Peyer's patch (tissue), 4 donors: ENCODE measurements around the gene TUBGCP2.

Experiments
- POLR2A ChIP-seq, 2 donors: fragments of 450-650 bp; IDR thresholded peaks; one replicate each; pipeline ENCODE4 v1.5.1; 2017; ENCODE audit warnings: antibody characterized with exemption in 2 of 2, mild to moderate bottlenecking in 2 of 2, moderate library complexity in 2 of 2
- TF ChIP-seq, protein P1 (sequence below), 6 experiments: fragments of 450-650 bp in 4 of 6; fragments of 200-600 bp in 2 of 6; sonication (generic) in 1 of 6; IDR thresholded peaks; one replicate each; pipeline ENCODE4 v1.5.1; 2017 to 2019; ENCODE audit warnings: antibody characterized with exemption in 6 of 6, mild to moderate bottlenecking in 3 of 6, moderate library complexity in 1 of 6

DNA sequence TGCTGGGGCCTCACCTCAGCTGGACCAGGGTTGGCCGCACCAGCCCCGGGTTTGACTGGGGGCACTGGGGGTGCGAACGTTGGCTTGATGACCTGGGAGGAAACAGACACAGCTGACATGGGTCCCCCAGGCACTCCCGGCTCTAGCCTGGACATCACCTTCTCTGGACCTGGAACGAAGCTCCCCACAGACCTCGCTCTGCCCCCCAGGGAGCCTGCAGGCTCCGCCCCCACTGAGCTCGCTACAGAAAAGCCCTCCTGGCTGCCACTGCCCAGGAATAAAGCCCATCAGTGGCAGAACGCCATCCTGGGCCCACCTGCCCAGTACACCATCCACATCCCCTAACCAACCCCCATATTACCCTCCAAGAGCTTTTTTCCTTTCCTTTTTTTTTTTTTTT lies 45.0 kb downstream of the TUBGCP2 start:
- TF ChIP-seq, protein P1, sequence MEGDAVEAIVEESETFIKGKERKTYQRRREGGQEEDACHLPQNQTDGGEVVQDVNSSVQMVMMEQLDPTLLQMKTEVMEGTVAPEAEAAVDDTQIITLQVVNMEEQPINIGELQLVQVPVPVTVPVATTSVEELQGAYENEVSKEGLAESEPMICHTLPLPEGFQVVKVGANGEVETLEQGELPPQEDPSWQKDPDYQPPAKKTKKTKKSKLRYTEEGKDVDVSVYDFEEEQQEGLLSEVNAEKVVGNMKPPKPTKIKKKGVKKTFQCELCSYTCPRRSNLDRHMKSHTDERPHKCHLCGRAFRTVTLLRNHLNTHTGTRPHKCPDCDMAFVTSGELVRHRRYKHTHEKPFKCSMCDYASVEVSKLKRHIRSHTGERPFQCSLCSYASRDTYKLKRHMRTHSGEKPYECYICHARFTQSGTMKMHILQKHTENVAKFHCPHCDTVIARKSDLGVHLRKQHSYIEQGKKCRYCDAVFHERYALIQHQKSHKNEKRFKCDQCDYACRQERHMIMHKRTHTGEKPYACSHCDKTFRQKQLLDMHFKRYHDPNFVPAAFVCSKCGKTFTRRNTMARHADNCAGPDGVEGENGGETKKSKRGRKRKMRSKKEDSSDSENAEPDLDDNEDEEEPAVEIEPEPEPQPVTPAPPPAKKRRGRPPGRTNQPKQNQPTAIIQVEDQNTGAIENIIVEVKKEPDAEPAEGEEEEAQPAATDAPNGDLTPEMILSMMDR (IDR thresholded peaks at IDR 0.05), result no peak
- TF ChIP-seq POLR2A (IDR thresholded peaks at IDR 0.05), result no peak
